Kidney (tissue), 14 donors: ENCODE measurements around the gene PJVK. TPM values are rescaled to one million over a fixed set of nuclear protein-coding genes. Genes with fewer than 3 reads are reported as not detected.
A peak's percentile ranks its signal among the peaks of the same experiment; 100 is the strongest.

Experiments
- DNase-seq, 5 donors: peaks; one replicate each; pipeline ENCODE4 v3.0.0-alpha.2; 2013 to 2020
- FAIRE-seq: peaks from 2 replicates; lab custom pipeline; 2012; peaks lifted over from hg19 to GRCh38; lab: Jason Lieb, UNC
- H3K27ac ChIP-seq, 2 donors: one replicate each; pipeline ENCODE4 v1.7.0; 2013; ENCODE audit warnings: low read depth in 2 of 2, low read length in 2 of 2, inconsistent platforms in 1 of 2
- H3K27me3 ChIP-seq: one replicate; pipeline ENCODE4 v1.7.1; 2013; ENCODE audit warnings: low read length, inconsistent platforms; ENCODE audit not compliant: control insufficient read depth, insufficient read depth
- H3K36me3 ChIP-seq, 3 donors: one replicate each; pipeline versions ENCODE4 v1.7.0 to v1.7.1; 2013; ENCODE audit warnings: low read length in 3 of 3, control low read depth in 1 of 3, inconsistent platforms in 1 of 3; ENCODE audit not compliant: insufficient read depth in 3 of 3, control insufficient read depth in 2 of 3
- H3K4me1 ChIP-seq, 3 donors: one replicate each; pipeline versions ENCODE4 v1.7.0 to v1.7.1; 2013; ENCODE audit warnings: low read length in 3 of 3, inconsistent platforms in 1 of 3, low read depth in 1 of 3; ENCODE audit not compliant: control insufficient read depth in 2 of 3, insufficient read depth in 2 of 3
- H3K4me3 ChIP-seq, 3 donors: one replicate each; pipeline versions ENCODE4 v1.7.0 to v1.8.1; 2013; ENCODE audit warnings: low read length in 3 of 3, control low read depth in 1 of 3, inconsistent platforms in 1 of 3
- H3K9ac ChIP-seq, 3 donors: one replicate each; pipeline versions ENCODE4 v1.7.0 to v1.7.1; 2013; ENCODE audit warnings: low read length in 3 of 3, control low read depth in 1 of 3, inconsistent platforms in 1 of 3
- H3K9me3 ChIP-seq, 3 donors: one replicate each; pipeline versions ENCODE4 v1.7.0 to v1.7.1; 2013; ENCODE audit warnings: low read length in 3 of 3, control low read depth in 1 of 3, inconsistent platforms in 1 of 3; ENCODE audit not compliant: control insufficient read depth in 2 of 3, insufficient read depth in 1 of 3
- intact Hi-C: fragments of 100-400 bp; cut with DNase I; formaldehyde crosslinking; loops from one replicate; pipeline ENCODE4 v1.11.1; 2022
- polyA plus RNA-seq: library from polyadenylated mRNA; stranded (reverse); fragments of 350-450 nt; fragmentation: Illumina TruSeq; extraction: RNeasy Lipid Tissue Mini Kit (QIAGEN cat#74804); gene quantifications from one replicate; pipeline ENCODE4 v1.2.3, GENCODE V29; 2014; ENCODE audit warnings: low read depth, low replicate concordance; ENCODE audit not compliant: insufficient read depth
- total RNA-seq: library from RNA; stranded (reverse); fragmentation: NEBNext Ultra II Directional; extraction: Animal tissue kit (Norgen Biotek cat#: 25700); gene quantifications from one replicate; pipeline ENCODE4 v1.2.1, GENCODE V29; 2021
- TF ChIP-seq, protein P1 (sequence below): IDR thresholded peaks from 3 replicates; pipeline ENCODE4 v1.5.1; 2012; ENCODE audit warnings: mild to moderate bottlenecking, moderate library complexity, borderline replicate concordance; ENCODE audit not compliant: insufficient read depth; ENCODE audit errors: extremely low read depth
- donor health status: control.
- donor health status: control.
- donor health status: control.
- donor health status: control.
- donor health status: control.
- donor health status: DM: yes; HTN: yes; CAD: no.
- donor health status: Normal renal cell carcinoma (clear cell type).

Gene PJVK
- total and polyA plus RNA-seq, 2 donors from 2014 or later, result 4.3 to 6.2 TPM

DNA sequence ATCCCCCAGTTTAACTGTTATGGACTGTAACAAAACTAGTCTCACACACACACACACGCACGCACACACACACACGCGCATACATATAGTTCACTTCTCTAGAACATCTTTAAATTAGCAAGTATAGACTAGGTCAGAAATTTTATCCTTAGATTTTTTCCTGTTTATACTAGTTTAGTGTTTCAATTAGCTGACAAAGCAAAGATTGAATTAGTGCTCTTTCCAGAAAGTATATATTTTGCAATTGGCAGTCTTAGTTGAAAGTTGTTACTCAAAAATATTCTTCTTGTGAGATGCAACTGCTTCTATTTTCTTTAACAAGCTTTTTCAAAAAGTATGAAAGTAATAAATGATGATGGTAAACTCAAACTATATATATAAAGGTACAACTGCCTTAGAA is 51.6 kb downstream of the PJVK start:
- no peak overlapping the region for H3K4me3 ChIP-seq
- FAIRE-seq (no peak), DNase-seq (no peak)
- TF ChIP-seq, protein P1, sequence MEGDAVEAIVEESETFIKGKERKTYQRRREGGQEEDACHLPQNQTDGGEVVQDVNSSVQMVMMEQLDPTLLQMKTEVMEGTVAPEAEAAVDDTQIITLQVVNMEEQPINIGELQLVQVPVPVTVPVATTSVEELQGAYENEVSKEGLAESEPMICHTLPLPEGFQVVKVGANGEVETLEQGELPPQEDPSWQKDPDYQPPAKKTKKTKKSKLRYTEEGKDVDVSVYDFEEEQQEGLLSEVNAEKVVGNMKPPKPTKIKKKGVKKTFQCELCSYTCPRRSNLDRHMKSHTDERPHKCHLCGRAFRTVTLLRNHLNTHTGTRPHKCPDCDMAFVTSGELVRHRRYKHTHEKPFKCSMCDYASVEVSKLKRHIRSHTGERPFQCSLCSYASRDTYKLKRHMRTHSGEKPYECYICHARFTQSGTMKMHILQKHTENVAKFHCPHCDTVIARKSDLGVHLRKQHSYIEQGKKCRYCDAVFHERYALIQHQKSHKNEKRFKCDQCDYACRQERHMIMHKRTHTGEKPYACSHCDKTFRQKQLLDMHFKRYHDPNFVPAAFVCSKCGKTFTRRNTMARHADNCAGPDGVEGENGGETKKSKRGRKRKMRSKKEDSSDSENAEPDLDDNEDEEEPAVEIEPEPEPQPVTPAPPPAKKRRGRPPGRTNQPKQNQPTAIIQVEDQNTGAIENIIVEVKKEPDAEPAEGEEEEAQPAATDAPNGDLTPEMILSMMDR, result no peak
- intact Hi-C loops, result no loop called here
- H3K4me1 ChIP-seq, result peaks cover 0 to 3% (median 0%) of the 10 kb centered on the region in 3 donors
- no peaks in the 10 kb centered on the region for H3K27me3 ChIP-seq
- no peak overlapping the region for H3K27ac ChIP-seq
- peaks cover 10 to 53% (median 27%) of the 10 kb centered on the region in 3 donors for H3K36me3 ChIP-seq
- H3K9ac ChIP-seq, result no peak overlapping the region
- no peaks in the 10 kb centered on the region for H3K9me3 ChIP-seq

DNA sequence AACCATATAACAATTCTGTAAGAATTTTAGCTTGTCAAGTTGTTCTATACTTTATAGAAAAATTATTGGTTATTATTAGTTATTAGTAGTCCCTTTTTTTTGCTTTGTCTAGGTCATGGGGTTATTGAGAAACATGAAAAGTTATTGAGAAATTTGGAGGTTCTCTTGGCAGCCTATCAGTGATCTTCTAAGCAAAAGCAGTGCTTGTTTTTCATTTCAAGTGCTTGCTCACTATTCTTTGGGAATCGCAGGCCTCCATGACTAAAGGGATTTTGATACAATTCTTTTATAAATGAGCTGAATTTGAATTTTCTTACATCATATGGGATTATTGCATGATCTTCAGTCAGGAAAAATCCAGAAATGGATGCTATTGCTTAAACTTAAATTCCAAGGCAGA is 54.9 kb downstream of the PJVK start:
- Histone ChIP-seq H3K9me3 (no peaks in the 10 kb centered on the region), H3K27me3 (no peaks in the 10 kb centered on the region), H3K4me1 (peaks cover 0 to 3% (median 0%) of the 10 kb centered on the region in 3 donors), H3K4me3 (no peak overlapping the region), H3K27ac (no peak overlapping the region), H3K36me3 (peaks cover 3 to 31% (median 13%) of the 10 kb centered on the region in 3 donors), H3K9ac (no peak overlapping the region)
- FAIRE-seq, result no peak
- TF ChIP-seq, protein P1, result no peak
- DNase-seq, result no peak
- intact Hi-C loops, result no loop called here

DNA sequence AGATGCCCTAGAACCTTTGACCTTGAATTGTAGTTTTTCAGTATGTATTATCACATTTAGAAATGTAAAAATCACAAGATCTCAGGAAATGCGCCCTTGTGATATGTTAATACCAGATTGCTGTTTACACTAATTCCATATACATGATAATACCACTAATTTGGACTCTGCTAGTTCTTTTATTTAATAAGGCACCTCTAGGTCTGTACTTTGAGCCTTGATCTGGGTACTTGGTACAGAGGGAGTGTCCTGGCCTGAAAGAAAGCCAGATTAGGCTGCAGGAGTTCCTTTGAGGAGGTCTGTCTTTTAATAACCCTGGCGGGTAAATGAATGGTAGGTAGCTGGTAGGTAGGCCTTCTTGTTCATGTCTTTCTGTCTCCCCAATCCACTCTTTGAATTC is 55.3 kb downstream of the PJVK start:
- Histone ChIP-seq H3K27me3 (no peaks in the 10 kb centered on the region), H3K36me3 (peaks cover 3 to 27% (median 13%) of the 10 kb centered on the region in 3 donors), H3K4me3 (no peak overlapping the region), H3K27ac (no peak overlapping the region), H3K9ac (no peak overlapping the region), H3K4me1 (peaks cover 0 to 3% (median 0%) of the 10 kb centered on the region in 3 donors), H3K9me3 (no peaks in the 10 kb centered on the region)
- TF ChIP-seq, protein P1, result no peak
- DNase-seq, result no peak
- intact Hi-C loops, result no loop called here
- FAIRE-seq, result peak; percentile 45

DNA sequence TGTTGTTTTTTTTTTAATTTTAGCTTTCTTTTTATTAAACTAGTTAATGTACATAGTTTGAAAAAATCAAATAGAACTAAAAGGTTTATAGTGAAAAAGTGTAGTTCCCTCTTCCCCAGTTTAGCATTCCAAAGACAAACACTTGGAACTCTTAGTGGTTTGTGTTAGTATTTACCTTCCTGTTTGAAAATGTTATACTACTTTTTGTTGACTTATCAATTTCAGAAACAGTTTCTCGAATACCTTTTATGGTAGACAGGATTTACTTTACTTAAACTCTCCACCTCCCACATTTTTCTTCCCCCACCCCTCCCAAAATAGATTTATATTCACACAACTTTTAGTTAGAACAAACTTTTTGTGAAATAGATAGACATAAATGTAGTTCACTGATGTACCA is 55.8 kb downstream of the PJVK start:
- FAIRE-seq (no peak), DNase-seq (no peak)
- TF ChIP-seq, protein P1, result no peak
- intact Hi-C loops, result no loop called here
- H3K9me3 ChIP-seq, result no peaks in the 10 kb centered on the region
- no peak overlapping the region for H3K4me3 ChIP-seq
- peaks cover under 1 to 22% (median 9%) of the 10 kb centered on the region in 3 donors for H3K36me3 ChIP-seq
- H3K27me3 ChIP-seq, result no peaks in the 10 kb centered on the region
- H3K27ac ChIP-seq, result no peak overlapping the region
- H3K4me1 ChIP-seq, result peaks cover 0 to 3% (median 0%) of the 10 kb centered on the region in 3 donors
- no peak overlapping the region for H3K9ac ChIP-seq
